HepG2 (cell line): Measurements from ENCODE around the gene RINL. TPM values are rescaled to one million over a fixed set of nuclear protein-coding genes. Genes with fewer than 3 reads are reported as not detected.

Experiments
- AKAP8 ChIP-seq: sonication (generic); formaldehyde crosslinking; IDR thresholded peaks from 2 replicates; pipeline ENCODE4 v1.5.1; 2020; ENCODE audit warnings: mild to moderate bottlenecking, missing genetic modification reagents
- CREM ChIP-seq, 2 experiments: sonication (generic) in 1 of 2; formaldehyde crosslinking in 1 of 2; IDR thresholded peaks; 2 replicates each; pipeline versions ENCODE4 v1.4.0 to v1.6.1; 2016 to 2020; ENCODE audit warnings: antibody characterized with exemption in 1 of 2, mild to moderate bottlenecking in 1 of 2, missing genetic modification reagents in 1 of 2
- CTCF ChIP-seq: sonication (generic); formaldehyde crosslinking; IDR thresholded peaks from 2 replicates; pipeline ENCODE4 v1.5.0; 2020; ENCODE audit warnings: mild to moderate bottlenecking, missing genetic modification reagents, moderate library complexity
- ETV5 ChIP-seq: IDR thresholded peaks from 2 replicates; pipeline ENCODE4 v1.6.1; 2018; ENCODE audit warnings: missing biosample characterization, missing genetic modification reagents, inconsistent platforms, borderline replicate concordance
- GTF2F1 ChIP-seq: fragments of 150-350 bp; IDR thresholded peaks from 2 replicates; pipeline ENCODE4 v1.6.1; 2014; ENCODE audit warnings: low read length
- HDAC1 ChIP-seq: sonication (generic); formaldehyde crosslinking; IDR thresholded peaks from 2 replicates; pipeline ENCODE4 v1.5.1; 2020; ENCODE audit warnings: mild to moderate bottlenecking, missing genetic modification reagents
- IKZF4 ChIP-seq: sonication (generic); formaldehyde crosslinking; IDR thresholded peaks from 2 replicates; pipeline ENCODE4 v1.5.1; 2020; ENCODE audit warnings: borderline replicate concordance, mild to moderate bottlenecking, low read depth, missing genetic modification reagents; ENCODE audit errors: not compliant biosample characterization
- IRF9 ChIP-seq: sonication (generic); formaldehyde crosslinking; IDR thresholded peaks from 2 replicates; pipeline ENCODE4 v1.8.0; 2022; ENCODE audit warnings: missing genetic modification reagents, mild to moderate bottlenecking, borderline replicate concordance
- KDM6A ChIP-seq: IDR thresholded peaks from 2 replicates; pipeline ENCODE4 v1.6.1; 2016; ENCODE audit warnings: low read depth
- KMT2A ChIP-seq: sonication (generic); formaldehyde crosslinking; IDR thresholded peaks from 2 replicates; pipeline ENCODE4 v1.4.0; 2020; ENCODE audit warnings: missing genetic modification reagents
- MED8 ChIP-seq: sonication (generic); formaldehyde crosslinking; IDR thresholded peaks from 2 replicates; pipeline ENCODE4 v1.8.1; 2023; ENCODE audit warnings: mild to moderate bottlenecking, missing genetic modification reagents; ENCODE audit not compliant: insufficient replicate concordance
- MIER3 ChIP-seq: IDR thresholded peaks from 2 replicates; pipeline ENCODE4 v1.6.1; 2016; ENCODE audit warnings: missing compliant biosample characterization, borderline replicate concordance
- NCOR1 ChIP-seq: fragments of 200-600 bp; sonication (generic); IDR thresholded peaks from 2 replicates; pipeline ENCODE4 v1.7.0; 2017; ENCODE audit warnings: antibody characterized with exemption, low read length, borderline replicate concordance
- NFATC3 ChIP-seq: sonication (generic); formaldehyde crosslinking; IDR thresholded peaks from 2 replicates; pipeline ENCODE4 v1.5.1; 2020; ENCODE audit warnings: mild to moderate bottlenecking, missing genetic modification reagents
- POLR2AphosphoS2 ChIP-seq: IDR thresholded peaks from 2 replicates; pipeline ENCODE4 v1.6.1; 2011; ENCODE audit warnings: low read depth, low read length, improper control_type of control experiment
- PRMT3 ChIP-seq: sonication (generic); formaldehyde crosslinking; IDR thresholded peaks from 2 replicates; pipeline ENCODE4 v1.8.1; 2022; ENCODE audit warnings: low read depth, mild to moderate bottlenecking, moderate library complexity, missing genetic modification reagents, borderline replicate concordance
- RBAK ChIP-seq: sonication (generic); formaldehyde crosslinking; IDR thresholded peaks from 2 replicates; pipeline ENCODE4 v1.5.1; 2020; ENCODE audit warnings: mild to moderate bottlenecking, missing genetic modification reagents
- SALL1 ChIP-seq: sonication (generic); formaldehyde crosslinking; IDR thresholded peaks from 2 replicates; pipeline ENCODE4 v1.8.0; 2022; ENCODE audit warnings: mild to moderate bottlenecking, missing genetic modification reagents
- SP1 ChIP-seq, 2 experiments: fragments of 450-650 bp in 1 of 2; sonication (generic) in 1 of 2; formaldehyde crosslinking in 1 of 2; IDR thresholded peaks; 2 replicates each; pipeline versions ENCODE4 v1.4.0 to v1.6.1; 2016 to 2020; ENCODE audit warnings: missing genetic modification reagents in 1 of 2
- TFAP4 ChIP-seq: sonication (generic); IDR thresholded peaks from 2 replicates; pipeline ENCODE4 v1.6.1; 2016; ENCODE audit warnings: low read depth, borderline replicate concordance
- WIZ ChIP-seq: sonication (generic); formaldehyde crosslinking; IDR thresholded peaks from 2 replicates; pipeline ENCODE4 v1.5.1; 2020; ENCODE audit warnings: mild to moderate bottlenecking, missing genetic modification reagents
- ZNF30 ChIP-seq: sonication (generic); formaldehyde crosslinking; IDR thresholded peaks from 2 replicates; pipeline ENCODE4 v1.5.0; 2020; ENCODE audit warnings: mild to moderate bottlenecking, missing genetic modification reagents
- ZNF775 ChIP-seq: sonication (generic); formaldehyde crosslinking; IDR thresholded peaks from 2 replicates; pipeline ENCODE4 v1.4.0; 2020; ENCODE audit warnings: missing genetic modification reagents, mild to moderate bottlenecking, moderate library complexity, borderline replicate concordance
- polyA plus RNA-seq, 8 experiments: library from polyadenylated mRNA; depleted of rRNA in 3 of 8; stranded (reverse) in 7 of 8; unstranded in 1 of 8; fragments of >200 nt; fragmentation: Illumina TruSeq in 4 of 8; extraction: Trizol in 4 of 8; gene quantifications; 2 replicates each; pipeline versions ENCODE4 v1.2.1 to v1.2.3, GENCODE V29; 2011 to 2016; ENCODE audit warnings: low read depth in 4 of 8, missing spikeins in 1 of 8, mixed read lengths in 1 of 8; ENCODE audit not compliant: insufficient read depth in 1 of 8
- total RNA-seq, 5 experiments: library from RNA; depleted of rRNA; stranded (reverse); fragments of >200 nt; fragmentation: Illumina TruSeq; extraction: Trizol; gene quantifications; 2 replicates each; pipeline ENCODE4 v1.2.3, GENCODE V29; 2016; ENCODE audit warnings: low read depth in 1 of 5
- TF ChIP-seq, protein P1 (sequence below): sonication (generic); formaldehyde crosslinking; IDR thresholded peaks from 2 replicates; pipeline ENCODE4 v1.4.0; 2020; ENCODE audit warnings: missing genetic modification reagents, mild to moderate bottlenecking, borderline replicate concordance

The RINL gene
- total and polyA plus RNA-seq, 2 of the 13 experiments (the other 11 are each of a cell fraction or from before 2014, with no cell fraction given) = 11.4 to 18.0 TPM

DNA sequence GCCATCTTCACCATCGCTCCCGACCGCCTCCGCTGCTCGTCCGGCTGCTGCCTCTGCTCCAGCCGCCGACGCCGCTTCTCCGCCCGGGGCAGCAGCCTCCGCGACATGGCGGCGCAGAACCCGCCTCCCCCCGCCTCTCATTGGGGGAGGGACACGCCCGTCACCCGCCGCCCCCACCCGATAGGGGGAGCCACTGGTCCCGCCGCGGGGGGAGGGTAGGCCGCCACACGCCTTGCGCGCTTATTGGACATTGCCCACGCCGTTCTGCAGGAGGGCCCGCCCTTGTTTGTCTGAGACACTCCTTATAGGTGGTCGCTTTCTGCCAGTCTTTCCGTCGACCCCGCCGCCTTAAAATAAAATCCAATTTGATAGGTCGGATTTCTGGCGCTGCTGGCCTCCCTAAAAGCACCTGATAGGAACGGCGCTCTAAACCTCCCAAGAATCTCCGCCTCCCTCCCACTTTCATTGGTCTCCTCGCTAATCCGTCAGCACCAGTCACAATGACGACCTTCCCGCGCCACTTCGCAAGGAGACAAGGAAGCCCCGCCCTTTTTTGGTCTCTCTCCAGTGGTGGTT lies 28.1 kb downstream of the RINL start, which contains the start of gene HNRNPL (continued):
- TF ChIP-seq, protein P1, sequence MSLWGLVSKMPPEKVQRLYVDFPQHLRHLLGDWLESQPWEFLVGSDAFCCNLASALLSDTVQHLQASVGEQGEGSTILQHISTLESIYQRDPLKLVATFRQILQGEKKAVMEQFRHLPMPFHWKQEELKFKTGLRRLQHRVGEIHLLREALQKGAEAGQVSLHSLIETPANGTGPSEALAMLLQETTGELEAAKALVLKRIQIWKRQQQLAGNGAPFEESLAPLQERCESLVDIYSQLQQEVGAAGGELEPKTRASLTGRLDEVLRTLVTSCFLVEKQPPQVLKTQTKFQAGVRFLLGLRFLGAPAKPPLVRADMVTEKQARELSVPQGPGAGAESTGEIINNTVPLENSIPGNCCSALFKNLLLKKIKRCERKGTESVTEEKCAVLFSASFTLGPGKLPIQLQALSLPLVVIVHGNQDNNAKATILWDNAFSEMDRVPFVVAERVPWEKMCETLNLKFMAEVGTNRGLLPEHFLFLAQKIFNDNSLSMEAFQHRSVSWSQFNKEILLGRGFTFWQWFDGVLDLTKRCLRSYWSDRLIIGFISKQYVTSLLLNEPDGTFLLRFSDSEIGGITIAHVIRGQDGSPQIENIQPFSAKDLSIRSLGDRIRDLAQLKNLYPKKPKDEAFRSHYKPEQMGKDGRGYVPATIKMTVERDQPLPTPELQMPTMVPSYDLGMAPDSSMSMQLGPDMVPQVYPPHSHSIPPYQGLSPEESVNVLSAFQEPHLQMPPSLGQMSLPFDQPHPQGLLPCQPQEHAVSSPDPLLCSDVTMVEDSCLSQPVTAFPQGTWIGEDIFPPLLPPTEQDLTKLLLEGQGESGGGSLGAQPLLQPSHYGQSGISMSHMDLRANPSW = no peak
- TF ChIP-seq POLR2AphosphoS2 (0 out of 2 replicates have a peak, but pooled peaks have one; percentile 44), CTCF (CRISPR knock-in tag) (peak; percentile 69), ETV5 (no peak), KMT2A (no peak), KDM6A (CRISPR knock-in tag) (no peak; the same call in 1 of the 2 replicates), NFATC3 (CRISPR knock-in tag) (no peak), IRF9 (CRISPR knock-in tag) (peak; percentile 64; the same call in 1 of the 2 replicates), HDAC1 (peak; percentile 44; the same call in 1 of the 2 replicates), MED8 (CRISPR knock-in tag) (no peak), CREM (IDR thresholded peaks at IDR 0.05) (peak; percentile 97), CREM (CRISPR knock-in tag; IDR thresholded peaks at IDR 0.05) (peak; percentile 47), TFAP4 (peak; percentile 48; the same call in 1 of the 2 replicates), NCOR1 (0 out of 2 replicates have a peak, but pooled peaks have one; percentile 57), PRMT3 (CRISPR knock-in tag) (no peak), ZNF30 (no peak), MIER3 (CRISPR knock-in tag) (no peak), WIZ (CRISPR knock-in tag) (no peak), GTF2F1 (no peak), ZNF775 (CRISPR knock-in tag) (no peak), IKZF4 (no peak), SALL1 (CRISPR knock-in tag) (0 out of 2 replicates have a peak, but pooled peaks have one; percentile 9), SP1 (IDR thresholded peaks at IDR 0.05) (peak; percentile 3), SP1 (CRISPR knock-in tag; IDR thresholded peaks at IDR 0.05) (peak; percentile 96), AKAP8 (peak; percentile 63; the same call in 1 of the 2 replicates), RBAK (CRISPR knock-in tag) (no peak)
